ENCODE results near the gene TMEM156. TPM values are rescaled to one million over a fixed set of nuclear protein-coding genes. Genes with fewer than 3 reads are reported as not detected.

Gene TMEM156
- total RNA-seq = 2.3 and 9.1 TPM in 2 replicates

- no peak for TF ChIP-seq CTCF (conservative IDR thresholded peaks at IDR 0.05; ENCODE audit: low read depth, low read length)
- H3K4me3 ChIP-seq (ENCODE audit: low read depth, low read length) = no peak within 1 kb of the TSS
- no peak for DNase-seq (ENCODE audit: low read depth)
Measured at GRCh38 chr4:39032218-39033085, at the start of gene TMEM156. TSS of gene TMEM156 (minus strand) at chr4:39032409. CDS start at chr4:39032313, 96 bp downstream.

- no peak for DNase-seq (ENCODE audit: low read depth)
- no peak overlapping the region for H3K4me3 ChIP-seq (ENCODE audit: low read depth, low read length)
- TF ChIP-seq CTCF (conservative IDR thresholded peaks at IDR 0.05; ENCODE audit: low read depth, low read length) = no peak
Measured at GRCh38 chr4:39078829-39079228, 46.6 kb upstream of the TMEM156 start.

GRCh38 chr4:39068907-39069306 is 36.7 kb upstream of the TMEM156 start:
- H3K4me3 ChIP-seq (ENCODE audit: low read depth, low read length) = no peak overlapping the region
- no peak for TF ChIP-seq CTCF (conservative IDR thresholded peaks at IDR 0.05; ENCODE audit: low read depth, low read length)
- no peak for DNase-seq (ENCODE audit: low read depth)

GRCh38 chr4:39067451-39067850 is 35.2 kb upstream of the TMEM156 start:
- H3K4me3 ChIP-seq (ENCODE audit: low read depth, low read length) = no peak overlapping the region
- TF ChIP-seq CTCF (conservative IDR thresholded peaks at IDR 0.05; ENCODE audit: low read depth, low read length) = no peak
- no peak for DNase-seq (ENCODE audit: low read depth)

GRCh38 chr4:39067031-39067430 is 34.8 kb upstream of the TMEM156 start:
- no peak for TF ChIP-seq CTCF (conservative IDR thresholded peaks at IDR 0.05; ENCODE audit: low read depth, low read length)
- no peak overlapping the region for H3K4me3 ChIP-seq (ENCODE audit: low read depth, low read length)
- no peak for DNase-seq (ENCODE audit: low read depth)

GRCh38 chr4:39066371-39066770 is 34.2 kb upstream of the TMEM156 start:
- DNase-seq (ENCODE audit: low read depth) = no peak
- TF ChIP-seq CTCF (conservative IDR thresholded peaks at IDR 0.05; ENCODE audit: low read depth, low read length) = no peak
- no peak overlapping the region for H3K4me3 ChIP-seq (ENCODE audit: low read depth, low read length)

- no peak for DNase-seq (ENCODE audit: low read depth)
- H3K4me3 ChIP-seq (ENCODE audit: low read depth, low read length) = no peak overlapping the region
- TF ChIP-seq CTCF (conservative IDR thresholded peaks at IDR 0.05; ENCODE audit: low read depth, low read length) = no peak
Measured at GRCh38 chr4:39063430-39063829, 31.2 kb upstream of the TMEM156 start.

All from epithelial cell of proximal tubule (primary cell).